B cell (primary cell): ENCODE data around the gene SH2D4B. TPM values are rescaled to one million over a fixed set of nuclear protein-coding genes. Genes with fewer than 3 reads are reported as not detected.
A peak's percentile ranks its signal among the peaks of the same experiment; 100 is the strongest.

Source experiments
- ATAC-seq: fragments of 200-7000 bp; cut with Tn5 transposase; one replicate; pipeline ENCODE4 v1.10.0; 2021; ENCODE audit warnings: low read depth, mild to moderate bottlenecking, moderate number of reproducible peaks, moderate library complexity
- CTCF ChIA-PET: fragments of 350-600 bp; sonication (Branson Sonifier 250); formaldehyde crosslinking; loops from one replicate; lab custom pipeline; 2021; ENCODE audit warnings: antibody characterized with exemption, inconsistent platforms; lab: Charles Lee
- POLR2A ChIA-PET: fragments of 350-600 bp; sonication (Branson Sonifier 250); formaldehyde crosslinking; loops from one replicate; lab custom pipeline; 2021; ENCODE audit warnings: antibody characterized with exemption; lab: Charles Lee
- DNase-seq: peaks from one replicate; pipeline ENCODE4 v3.0.0; 2013
- H2AFZ ChIP-seq: 2 replicates; pipeline ENCODE4 v1.6.1; 2012; ENCODE audit warnings: mild to moderate bottlenecking, low read depth, low read length; ENCODE audit not compliant: insufficient read depth, poor library complexity, severe bottlenecking
- H3K27ac ChIP-seq, 2 donors: 1 replicate in 1 of 2; 2 replicates in 1 of 2; pipeline ENCODE4 v1.5.1; 2012 to 2013; ENCODE audit warnings: low read length in 2 of 2, mild to moderate bottlenecking in 2 of 2, moderate library complexity in 1 of 2
- H3K27me3 ChIP-seq, 4 experiments: fragments of 200-600 bp in 1 of 4; sonication (generic) in 1 of 4; replicated peaks in 1 of 4; 1 replicate in 2 of 4; 2 replicates in 2 of 4; pipeline versions ENCODE4 v1.6.1 to v1.7.0; 2013 to 2016; ENCODE audit warnings: low read length in 3 of 4, mild to moderate bottlenecking in 2 of 4, mixed read lengths in 1 of 4, moderate library complexity in 1 of 4; ENCODE audit not compliant: insufficient read depth in 4 of 4, control insufficient read depth in 3 of 4; ENCODE audit errors: control extremely low read depth in 1 of 4
- H3K36me3 ChIP-seq, 2 experiments: replicated peaks in 1 of 2; 1 replicate in 1 of 2; 2 replicates in 1 of 2; pipeline versions ENCODE4 v1.6.1 to v1.7.1; 2013; ENCODE audit warnings: low read length in 1 of 2; ENCODE audit not compliant: insufficient read depth in 2 of 2, control insufficient read depth in 1 of 2; ENCODE audit errors: control extremely low read depth in 1 of 2, extremely low read depth in 1 of 2
- H3K4me1 ChIP-seq, 2 donors: fragments of 200-600 bp in 1 of 2; sonication (generic) in 1 of 2; 1 replicate in 1 of 2; 2 replicates in 1 of 2; pipeline versions ENCODE4 v1.5.1 to v1.6.1; 2013 to 2017; ENCODE audit warnings: low read length in 2 of 2; ENCODE audit not compliant: control insufficient read depth in 2 of 2, insufficient read depth in 2 of 2
- H3K4me2 ChIP-seq: replicated peaks from 2 replicates; pipeline ENCODE3; 2012; ENCODE audit warnings: mild to moderate bottlenecking, low read depth, low read length; ENCODE audit not compliant: poor library complexity, severe bottlenecking
- H3K4me3 ChIP-seq, 5 experiments: fragments of 200-600 bp in 1 of 5; sonication (generic) in 1 of 5; 1 replicate in 3 of 5; 2 replicates in 2 of 5; pipeline versions ENCODE4 v1.5.1 to v1.7.0; 2011 to 2016; ENCODE audit warnings: low read length in 4 of 5, mild to moderate bottlenecking in 4 of 5, low read depth in 2 of 5, control low read depth in 1 of 5, moderate library complexity in 1 of 5; ENCODE audit not compliant: insufficient read depth in 1 of 5; ENCODE audit errors: control extremely low read depth in 1 of 5, extremely low read depth in 1 of 5
- H3K79me2 ChIP-seq: fragments of 200-600 bp; sonication (generic); one replicate; pipeline ENCODE4 v1.6.0; 2016; ENCODE audit warnings: low read length; ENCODE audit not compliant: control insufficient read depth, insufficient read depth
- H3K9ac ChIP-seq: fragments of 200-600 bp; sonication (generic); 2 replicates; pipeline ENCODE4 v1.6.1; 2017; ENCODE audit warnings: mild to moderate bottlenecking, low read length, moderate library complexity
- H3K9me3 ChIP-seq, 3 donors: one replicate each; pipeline versions ENCODE4 v1.6.1 to v1.7.1; 2013; ENCODE audit warnings: low read length in 2 of 3; ENCODE audit not compliant: control insufficient read depth in 2 of 3, insufficient read depth in 1 of 3; ENCODE audit errors: control extremely low read depth in 1 of 3
- H4K20me1 ChIP-seq: 2 replicates; pipeline ENCODE4 v1.6.0; 2012; ENCODE audit warnings: mild to moderate bottlenecking, low read length; ENCODE audit not compliant: insufficient read depth, control insufficient read depth, poor library complexity, severe bottlenecking
- H3K27ac Mint-ChIP-seq: one replicate; pipeline ENCODE4 v1.8.0; 2021; ENCODE audit warnings: mixed read lengths
- H3K27me3 Mint-ChIP-seq: one replicate; pipeline ENCODE4 v1.8.0; 2021; ENCODE audit warnings: mixed read lengths
- H3K4me1 Mint-ChIP-seq: one replicate; pipeline ENCODE4 v1.8.0; 2021; ENCODE audit warnings: mixed read lengths
- H3K4me3 Mint-ChIP-seq: one replicate; pipeline ENCODE4 v1.8.0; 2021; ENCODE audit warnings: mixed read lengths
- H3K9me3 Mint-ChIP-seq: one replicate; pipeline ENCODE4 v1.8.0; 2022; ENCODE audit warnings: mixed read lengths; ENCODE audit not compliant: insufficient read depth
- EZH2 ChIP-seq: IDR thresholded peaks from 2 replicates; pipeline ENCODE4 v1.6.1; 2012; ENCODE audit warnings: borderline replicate concordance, low read depth, mild to moderate bottlenecking, moderate library complexity, low read length; ENCODE audit not compliant: insufficient read depth, poor library complexity, severe bottlenecking
- WGBS: methylation state at CpG from one replicate; pipeline ENCODE4 v1.1.5; 2013; ENCODE audit warnings: missing lambda C conversion rate; ENCODE audit not compliant: insufficient coverage; 5-methylcytosine and 5-hydroxymethylcytosine counted together
- intact Hi-C: fragments of 100-400 bp; cut with micrococcal nuclease; formaldehyde crosslinking; loops from one replicate; pipeline ENCODE4 v1.10.0; 2022
- polyA plus RNA-seq: library from polyadenylated mRNA; depleted of rRNA; stranded (reverse); fragments of >200 nt; gene quantifications from 2 replicates; pipeline ENCODE4 v1.2.3, GENCODE V29; 2012
- total RNA-seq, 2 donors: library from RNA; stranded (reverse); fragments of 120-200 nt in 1 of 2; gene quantifications; 1 replicate in 1 of 2; 2 replicates in 1 of 2; pipeline versions ENCODE4 v1.2.3 to v1.2.4, GENCODE V29; 2013 to 2022
- TF ChIP-seq, protein P1 (sequence below): fragments of 200-600 bp; IDR thresholded peaks from one replicate; pipeline ENCODE4 v1.8.0; 2022; ENCODE audit warnings: antibody characterized with exemption, mild to moderate bottlenecking

SH2D4B gene
- total and polyA plus RNA-seq, 2 donors (not counting 1 experiment from before 2014, with no cell fraction given) = 0.09 to 0.22 TPM

DNA sequence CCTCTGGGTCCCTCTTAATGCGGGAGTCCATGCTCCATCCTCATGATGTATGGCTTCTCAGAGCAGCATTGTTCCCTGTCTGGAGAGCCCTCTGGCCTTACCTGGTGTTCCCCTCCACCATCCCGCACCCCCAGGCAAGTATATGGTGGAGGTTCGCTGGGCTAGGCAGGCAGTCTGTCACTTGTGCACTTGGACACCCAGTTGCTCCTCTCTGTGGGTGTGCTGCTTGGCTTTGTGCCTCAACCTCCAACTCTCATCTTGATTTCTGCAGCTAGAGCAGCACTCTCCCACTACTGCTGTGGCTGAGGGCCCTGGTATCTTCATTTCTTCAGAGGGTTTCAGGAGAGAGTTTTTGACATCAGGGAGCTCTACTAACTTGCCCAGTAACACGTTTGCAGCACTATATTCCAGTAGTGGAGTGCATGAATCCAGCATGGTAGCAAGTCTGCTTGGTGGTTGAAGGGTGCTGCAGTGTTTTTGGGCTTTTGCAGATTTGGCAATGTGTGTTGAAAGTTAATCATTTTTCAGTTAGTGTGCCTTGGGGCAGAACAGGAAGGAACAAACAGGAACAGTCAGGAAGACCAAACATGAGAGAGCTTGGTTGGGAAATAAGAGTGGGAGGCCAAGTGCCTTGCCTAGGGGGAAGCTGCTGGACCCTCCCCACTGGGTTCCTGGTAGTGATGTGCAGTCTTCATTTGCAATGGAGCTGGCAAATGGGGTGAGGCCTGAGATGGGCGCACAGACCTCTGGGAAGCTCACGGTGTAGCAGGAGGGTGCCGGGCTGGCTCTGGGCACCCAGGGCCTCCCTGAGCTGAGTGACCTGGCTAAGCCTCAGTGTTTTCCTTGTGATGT lies 46.2 kb upstream of the SH2D4B start:
- H3K4me3 ChIP-seq = no peak overlapping the region
- peaks cover 0 to 7% (median 4%) of the 10 kb centered on the region in 3 donors for H3K9me3 ChIP-seq
- TF ChIP-seq EZH2 = no peak
- TF ChIP-seq, protein P1, sequence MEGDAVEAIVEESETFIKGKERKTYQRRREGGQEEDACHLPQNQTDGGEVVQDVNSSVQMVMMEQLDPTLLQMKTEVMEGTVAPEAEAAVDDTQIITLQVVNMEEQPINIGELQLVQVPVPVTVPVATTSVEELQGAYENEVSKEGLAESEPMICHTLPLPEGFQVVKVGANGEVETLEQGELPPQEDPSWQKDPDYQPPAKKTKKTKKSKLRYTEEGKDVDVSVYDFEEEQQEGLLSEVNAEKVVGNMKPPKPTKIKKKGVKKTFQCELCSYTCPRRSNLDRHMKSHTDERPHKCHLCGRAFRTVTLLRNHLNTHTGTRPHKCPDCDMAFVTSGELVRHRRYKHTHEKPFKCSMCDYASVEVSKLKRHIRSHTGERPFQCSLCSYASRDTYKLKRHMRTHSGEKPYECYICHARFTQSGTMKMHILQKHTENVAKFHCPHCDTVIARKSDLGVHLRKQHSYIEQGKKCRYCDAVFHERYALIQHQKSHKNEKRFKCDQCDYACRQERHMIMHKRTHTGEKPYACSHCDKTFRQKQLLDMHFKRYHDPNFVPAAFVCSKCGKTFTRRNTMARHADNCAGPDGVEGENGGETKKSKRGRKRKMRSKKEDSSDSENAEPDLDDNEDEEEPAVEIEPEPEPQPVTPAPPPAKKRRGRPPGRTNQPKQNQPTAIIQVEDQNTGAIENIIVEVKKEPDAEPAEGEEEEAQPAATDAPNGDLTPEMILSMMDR = no peak
- H3K36me3 ChIP-seq = peaks cover 4 to 39% of the 10 kb centered on the region in 2 experiments
- H3K79me2 ChIP-seq = peaks cover 51% of the 10 kb centered on the region
- ChIA-PET POLR2A (no interaction called here), CTCF (interaction anchor here (9.2 kb wide), 1 partner anchor 11 kb away, joined by 71 read pairs; no protein-coding TSS in a partner anchor)
- Mint-ChIP-seq H3K4me1 (peaks cover 51% of the 10 kb centered on the region), H3K4me3 (no peak overlapping the region), H3K27me3 (no peaks in the 10 kb centered on the region), H3K27ac (peak overlapping the region; percentile 1), H3K9me3 (peaks cover under 1% of the 10 kb centered on the region)
- H3K27me3 ChIP-seq = no peaks in the 10 kb centered on the region
- H3K27ac ChIP-seq = no peak overlapping the region
- H4K20me1 ChIP-seq = peaks cover 40% of the 10 kb centered on the region
- WGBS = 91% methylated on average over 7 of the region's 7 CpGs
- H3K4me1 ChIP-seq = peaks cover 12 to 32% of the 10 kb centered on the region in 2 donors
- H3K4me2 ChIP-seq = no peak overlapping the region
- intact Hi-C loops = no loop called here
- DNase-seq (no peak), ATAC-seq (no peak)
- H3K9ac ChIP-seq = no peak overlapping the region
- H2AFZ ChIP-seq = no peak overlapping the region
